ENCODE data around the gene ABCF2. TPM values are rescaled to one million over a fixed set of nuclear protein-coding genes. Genes with fewer than 3 reads are reported as not detected.
A peak's percentile ranks its signal among the peaks of the same experiment; 100 is the strongest.

The ABCF2 gene
- total RNA-seq, 1 donor from 2014 or later: 28.8 TPM

DNA sequence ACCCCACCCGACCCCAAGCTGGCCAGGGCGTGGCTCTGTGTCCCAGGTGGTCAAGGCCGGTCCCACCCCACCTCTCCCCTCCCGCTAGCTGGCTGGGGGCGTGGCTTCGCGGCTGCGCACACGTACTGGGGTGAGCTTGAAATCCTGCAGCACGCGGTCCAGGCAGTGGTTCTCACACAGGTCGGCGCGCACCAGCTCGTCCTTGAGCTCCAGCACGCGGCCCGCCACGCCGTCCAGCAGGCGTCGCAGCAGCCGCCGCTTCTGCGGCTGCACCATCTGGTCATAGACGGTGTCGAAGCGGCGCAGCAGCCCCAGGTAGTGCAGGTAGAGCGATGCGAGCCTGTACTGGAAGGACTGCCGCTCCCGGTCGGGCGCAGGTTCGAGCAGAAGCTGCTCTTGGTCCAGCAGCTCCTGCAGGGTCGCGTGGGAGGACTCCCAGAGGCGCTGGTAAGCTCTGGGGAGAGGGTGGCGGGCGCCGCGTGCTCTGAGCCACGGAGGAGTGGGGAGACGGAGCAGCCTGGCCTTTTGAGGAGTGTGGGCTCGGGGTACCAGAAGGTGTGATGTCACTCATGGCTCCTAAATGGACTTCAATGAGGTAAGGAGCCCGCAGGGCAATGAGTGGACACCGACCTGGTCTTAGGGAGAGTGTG is 22.5 kb downstream of the ABCF2 start:
- intact Hi-C loops (cut with DNase I): no loop called here
- no peak for DNase-seq (ENCODE audit: low spot score)

DNA sequence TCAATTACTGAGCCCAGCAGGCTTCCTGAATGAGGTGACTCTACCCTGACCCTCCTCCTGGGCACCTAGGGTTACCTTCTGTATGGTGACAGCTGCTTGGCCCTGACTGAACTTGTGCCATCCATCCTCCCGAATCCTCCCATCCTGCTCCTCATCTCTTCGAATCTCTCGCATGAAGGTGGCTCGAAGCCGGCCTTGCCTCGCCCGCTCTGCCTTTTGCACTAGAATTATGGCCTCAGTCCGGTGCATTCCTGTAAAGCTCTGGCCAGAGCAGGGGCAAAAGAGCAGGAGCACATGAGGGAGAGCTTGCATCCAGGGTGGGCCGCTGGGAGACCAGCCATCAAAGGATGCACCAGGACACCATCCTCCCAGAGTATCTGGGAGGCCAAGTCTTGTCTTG is 24.2 kb downstream of the ABCF2 start:
- no peak for DNase-seq (ENCODE audit: low spot score)
- intact Hi-C loops (cut with DNase I): no loop called here

DNA sequence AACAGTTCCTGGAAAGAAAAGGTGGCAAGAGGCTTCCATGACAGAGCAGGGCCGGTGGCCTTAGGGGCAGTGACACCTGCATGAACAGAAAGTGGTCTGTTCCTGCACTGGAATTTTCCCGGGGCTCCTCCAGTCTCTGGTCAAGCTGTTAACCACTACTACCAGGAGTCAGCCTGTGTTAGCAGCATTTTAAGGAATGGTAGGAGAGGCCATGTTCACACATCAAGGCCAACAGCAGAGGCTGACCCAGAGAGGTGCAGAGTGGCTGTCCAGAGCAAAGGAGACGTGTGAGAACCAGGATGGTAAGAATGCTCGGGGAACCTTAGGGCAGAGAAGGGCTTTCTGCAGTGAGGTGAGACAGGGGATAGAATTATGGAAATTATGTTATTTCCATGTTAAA is 25.3 kb downstream of the ABCF2 start:
- intact Hi-C loops (cut with DNase I): no loop called here
- no peak for DNase-seq (ENCODE audit: low spot score)

DNA sequence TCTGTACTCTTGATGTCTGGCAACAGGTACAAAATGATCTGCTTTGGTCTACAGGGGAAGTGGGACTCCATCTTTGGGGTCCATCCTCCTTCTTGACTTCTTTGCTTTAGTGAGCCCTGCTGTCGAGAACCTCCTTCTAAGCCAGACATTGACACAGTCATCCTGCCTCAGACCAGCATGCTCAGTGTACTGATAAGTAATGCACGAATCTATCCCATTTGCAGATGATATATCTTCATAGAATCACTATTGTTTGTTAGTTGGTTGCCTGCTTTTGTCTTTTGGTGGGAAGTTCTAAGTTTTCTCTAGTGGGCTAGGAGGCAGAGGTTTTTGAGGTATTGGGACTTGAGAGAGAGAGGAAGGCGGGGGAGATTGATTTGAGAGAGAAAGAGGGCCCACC is 25.7 kb downstream of the ABCF2 start:
- intact Hi-C loops (cut with DNase I): no loop called here

DNA sequence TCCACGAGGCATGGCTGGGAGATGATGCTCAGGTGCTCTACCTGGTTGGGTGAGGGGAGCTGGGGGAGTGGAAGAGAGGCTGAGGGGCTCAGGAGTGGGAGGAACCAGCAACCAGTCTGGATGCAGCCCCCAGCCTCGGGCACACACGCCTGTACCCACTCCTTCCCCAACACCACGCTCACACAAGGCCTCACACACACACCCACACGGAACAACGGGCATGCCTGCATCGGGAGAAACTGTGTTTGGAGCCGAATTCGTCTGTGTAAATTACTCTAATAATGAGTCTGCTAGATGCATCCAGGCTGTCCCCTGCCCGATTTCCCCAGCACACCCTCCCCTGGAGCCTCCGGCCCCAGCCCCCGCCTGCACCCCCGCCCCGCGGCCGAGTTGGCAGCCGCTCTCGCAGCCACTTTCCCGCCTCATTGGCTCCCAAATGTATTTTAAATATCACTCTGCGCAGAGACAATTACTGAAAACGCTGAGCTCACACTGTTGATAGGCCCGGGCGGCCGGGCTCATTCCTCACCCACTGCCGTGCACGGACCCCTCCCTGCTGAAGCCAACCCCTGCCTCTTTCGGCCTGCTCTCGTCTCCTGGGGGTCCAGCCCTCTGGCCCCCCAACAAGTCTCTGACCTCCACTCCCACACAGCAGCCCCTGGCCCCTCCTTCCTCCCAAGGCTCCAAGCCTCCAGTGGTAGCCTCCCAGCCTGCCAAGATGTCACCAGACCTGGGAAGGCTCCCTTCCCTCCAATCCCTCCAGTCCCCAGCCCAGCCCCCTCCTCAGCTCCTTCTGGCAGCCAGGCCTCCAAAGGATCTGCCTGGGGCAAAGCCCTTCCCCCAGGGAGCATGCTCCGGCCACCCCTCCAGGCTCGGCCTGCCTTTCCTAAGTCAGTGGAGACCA is 27.8 kb downstream of the ABCF2 start:
- DNase-seq (ENCODE audit: low spot score): no peak

More for the DNA sequence above, 25.7 kb downstream of the ABCF2 start:
- no peak for DNase-seq (ENCODE audit: low spot score)

DNA sequence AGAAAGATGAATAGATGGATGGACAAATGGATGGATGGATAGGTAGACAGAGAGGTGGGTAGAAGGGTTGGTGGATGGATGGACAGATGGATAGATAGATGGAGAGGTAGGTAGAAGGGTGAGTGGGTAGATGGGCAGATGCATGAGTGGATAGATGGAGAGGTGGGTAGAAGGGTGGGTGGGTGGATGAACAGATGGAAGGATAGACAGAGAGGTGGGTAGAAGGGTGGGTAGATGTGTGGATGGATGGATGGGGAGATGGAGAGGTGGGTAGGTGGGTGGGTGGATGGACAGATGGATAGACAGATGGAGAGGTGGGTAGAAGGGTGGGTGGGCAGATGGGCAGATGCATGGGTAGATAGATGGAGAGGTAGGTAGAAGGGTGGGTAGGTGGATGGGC is 29.1 kb downstream of the ABCF2 start:
- intact Hi-C loops (cut with DNase I): no loop called here
- DNase-seq (ENCODE audit: low spot score): no peak

More for the DNA sequence above, 27.8 kb downstream of the ABCF2 start:
- intact Hi-C loops (cut with DNase I): no loop called here

DNA sequence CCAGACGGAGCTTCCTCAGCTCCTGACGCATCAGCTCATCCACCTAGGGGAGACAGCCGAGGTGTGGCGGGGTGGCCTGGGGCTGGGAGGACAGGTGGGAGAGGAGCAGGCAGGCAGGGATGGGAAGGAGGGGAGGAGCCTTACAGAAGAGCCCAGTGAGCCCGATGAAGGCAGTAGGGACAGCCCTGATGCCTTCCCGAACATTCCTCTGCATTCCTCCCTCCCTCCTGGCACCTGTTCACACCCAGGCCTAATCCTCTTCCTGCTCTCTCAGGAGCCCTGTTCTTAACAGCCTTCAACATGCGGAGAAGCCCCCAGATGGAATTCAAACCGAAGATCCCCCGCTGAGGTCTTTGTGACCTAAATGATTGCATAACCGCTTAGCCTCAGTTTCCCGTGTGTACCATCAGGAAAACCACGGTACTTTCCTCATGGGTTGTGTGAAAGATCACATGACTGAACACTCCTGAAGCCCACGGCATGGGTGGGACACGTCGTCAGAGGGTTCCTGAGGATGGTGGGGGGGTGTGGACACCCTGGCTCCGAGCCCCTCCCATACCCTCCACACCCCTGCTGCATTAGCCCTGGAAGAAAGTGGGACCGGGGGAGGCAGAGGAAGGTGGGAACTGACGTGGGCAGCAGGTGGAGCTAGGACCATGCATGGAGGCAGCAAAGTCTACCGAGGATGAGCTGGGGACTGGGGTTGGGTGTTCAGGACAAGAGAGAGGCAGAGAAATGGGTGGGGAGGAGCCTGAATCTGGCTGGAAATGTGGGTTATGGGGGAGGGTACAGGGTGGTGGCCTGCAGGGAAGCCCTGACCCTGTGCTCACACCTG is 31.2 kb downstream of the ABCF2 start:
- intact Hi-C loops (cut with DNase I): no loop called here
- DNase-seq (ENCODE audit: low spot score): no peak

DNA sequence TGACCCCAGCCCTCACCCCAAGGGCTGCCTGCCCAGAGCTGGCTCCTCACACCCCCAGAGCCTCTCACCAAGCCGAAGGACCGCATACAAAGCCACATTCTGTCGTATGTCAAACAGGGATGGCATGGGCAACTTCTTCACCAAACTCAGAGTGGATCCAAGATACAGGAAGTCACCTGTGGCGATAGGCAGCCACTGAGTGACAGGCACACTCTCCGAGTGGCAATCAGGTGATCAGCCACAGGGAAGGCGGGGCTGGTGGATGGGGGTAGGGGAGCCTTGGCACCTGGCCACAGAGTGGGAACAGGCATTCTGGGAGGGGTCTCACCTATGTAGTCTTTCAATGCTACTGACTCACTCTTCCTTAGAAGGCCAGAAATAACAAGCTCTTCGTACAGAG is 32.8 kb downstream of the ABCF2 start:
- DNase-seq (ENCODE audit: low spot score): no peak
- intact Hi-C loops (cut with DNase I): no loop called here

DNA sequence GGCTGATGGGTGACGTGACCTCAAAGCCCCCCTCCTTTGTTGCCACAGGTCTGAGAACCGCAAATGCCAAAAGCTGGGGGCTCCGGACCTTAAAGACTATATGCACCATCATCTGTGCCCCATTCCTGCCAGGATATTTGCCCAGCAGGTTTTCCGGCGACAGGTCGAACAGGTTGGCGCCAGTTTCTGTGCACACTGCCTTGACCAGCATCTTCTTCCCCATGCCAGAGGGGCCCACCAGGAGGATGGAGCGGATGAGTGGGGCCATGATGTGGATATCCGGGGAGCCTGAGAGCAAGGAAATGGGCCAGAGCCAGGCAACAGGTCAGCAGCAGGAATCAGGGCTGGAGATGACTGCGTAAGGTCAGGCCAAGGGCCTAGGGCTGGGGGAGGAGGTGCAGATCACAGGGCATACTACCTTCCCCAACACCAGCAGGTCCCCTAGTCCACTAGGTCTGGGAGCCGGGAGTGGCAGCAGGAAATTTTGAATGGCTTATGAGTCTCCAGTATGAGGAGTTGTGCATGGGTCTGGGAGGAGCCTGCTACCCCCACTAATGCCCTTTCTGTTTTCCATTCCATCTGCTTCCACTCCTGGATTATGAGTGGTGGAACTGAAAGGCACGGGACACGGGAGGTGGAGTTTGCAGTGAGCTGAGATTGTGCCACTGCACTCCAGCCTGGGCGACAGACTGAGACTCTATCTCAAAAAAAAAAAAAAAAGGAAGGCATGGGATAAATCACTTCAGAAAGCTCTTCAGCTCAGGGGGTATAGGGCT is 33.6 kb downstream of the ABCF2 start:
- DNase-seq (ENCODE audit: low spot score): no peak
- intact Hi-C loops (cut with DNase I): no loop called here

DNA sequence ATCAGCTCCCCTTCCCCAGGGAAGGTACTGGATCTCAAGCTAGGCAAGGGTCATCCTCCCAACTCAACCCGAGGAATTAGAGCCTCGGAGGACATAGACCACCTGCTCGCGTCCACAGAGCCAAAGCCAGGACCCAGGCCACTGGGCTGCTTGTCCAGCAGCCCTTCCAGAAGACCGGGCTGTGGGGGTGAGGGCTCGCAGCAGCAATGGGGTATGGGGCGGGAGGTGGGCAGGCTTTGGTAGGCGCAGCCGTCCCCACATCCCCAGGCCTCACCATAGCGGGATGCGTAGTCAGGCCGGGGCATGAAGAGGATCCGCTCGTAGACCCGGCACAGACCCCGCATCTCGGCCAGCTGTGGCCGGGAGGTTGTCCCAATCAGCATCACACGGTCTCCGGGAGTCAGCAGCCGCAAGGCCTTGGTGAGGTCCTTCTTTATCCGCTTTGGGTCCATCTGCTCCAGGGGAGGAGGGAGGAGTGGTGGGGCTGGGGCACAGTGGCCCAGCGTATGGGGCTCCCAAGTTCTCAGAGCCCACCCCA is 34.9 kb downstream of the ABCF2 start:
- intact Hi-C loops (cut with DNase I): no loop called here

DNA sequence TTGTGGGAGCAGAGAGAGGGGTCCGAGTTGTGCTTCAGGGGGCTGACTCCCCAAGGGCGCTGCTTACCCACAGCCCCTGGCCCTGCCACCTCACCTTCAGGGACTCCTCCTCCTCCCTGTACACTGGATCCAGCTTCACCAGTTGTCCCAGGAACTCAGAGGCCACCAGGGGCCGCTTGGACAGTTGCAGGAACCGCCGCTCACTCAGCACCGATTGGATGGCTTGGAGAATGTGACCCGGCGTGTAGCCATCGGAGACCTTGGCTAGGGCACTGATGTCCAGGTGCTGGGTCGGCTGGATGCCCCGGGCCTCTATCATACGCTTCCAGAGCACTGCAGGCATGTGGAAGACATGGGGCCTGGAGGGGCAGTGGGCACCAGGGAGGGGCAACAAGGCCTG is 35.5 kb downstream of the ABCF2 start:
- DNase-seq (ENCODE audit: low spot score): no peak
- intact Hi-C loops (cut with DNase I): no loop called here

More for the DNA sequence above, 34.9 kb downstream of the ABCF2 start:
- no peak for DNase-seq (ENCODE audit: low spot score)

DNA sequence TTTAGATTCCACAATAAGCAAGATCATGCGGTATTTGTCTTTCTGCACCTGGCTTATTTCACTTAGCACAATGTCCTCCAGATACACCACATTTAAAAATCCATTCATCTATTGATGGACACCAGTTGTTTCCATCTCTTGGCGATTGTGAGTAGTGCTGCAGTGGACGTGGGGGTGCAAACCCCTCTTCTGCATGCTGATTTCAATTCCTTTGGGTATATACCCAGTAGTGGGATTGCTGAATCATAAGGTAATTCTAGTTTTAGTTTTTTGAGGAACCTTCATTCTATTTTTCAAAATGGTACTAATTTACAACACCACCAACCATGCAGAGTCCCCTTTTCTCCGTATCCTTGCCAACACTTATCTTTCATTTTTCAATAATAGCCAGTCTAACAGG is 38.0 kb downstream of the ABCF2 start:
- no peak for DNase-seq (ENCODE audit: low spot score)

DNA sequence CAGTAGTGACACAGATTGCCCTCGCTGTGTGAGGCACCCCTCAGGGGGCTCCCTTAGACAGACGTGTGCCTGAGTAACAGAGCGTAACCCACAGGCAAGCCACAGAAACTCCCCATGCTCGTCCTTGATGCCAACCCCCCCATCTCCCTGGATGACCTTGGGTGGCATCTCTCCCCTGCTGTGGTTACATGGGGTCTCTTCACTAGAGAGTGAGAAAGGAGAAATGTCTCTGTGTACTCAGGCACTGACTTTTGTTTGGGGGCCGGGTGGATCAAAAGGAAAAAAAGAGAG is 38.8 kb downstream of the ABCF2 start:
- no peak for DNase-seq (ENCODE audit: low spot score)
- intact Hi-C loops (cut with DNase I): loop anchor here (5.0 kb wide), 1 partner anchor 49 kb away; no protein-coding TSS in a partner anchor

More for the DNA sequence above, 38.0 kb downstream of the ABCF2 start:
- intact Hi-C loops (cut with DNase I): loop anchor here (5.0 kb wide), 1 partner anchor 48 kb away; no protein-coding TSS in a partner anchor

DNA sequence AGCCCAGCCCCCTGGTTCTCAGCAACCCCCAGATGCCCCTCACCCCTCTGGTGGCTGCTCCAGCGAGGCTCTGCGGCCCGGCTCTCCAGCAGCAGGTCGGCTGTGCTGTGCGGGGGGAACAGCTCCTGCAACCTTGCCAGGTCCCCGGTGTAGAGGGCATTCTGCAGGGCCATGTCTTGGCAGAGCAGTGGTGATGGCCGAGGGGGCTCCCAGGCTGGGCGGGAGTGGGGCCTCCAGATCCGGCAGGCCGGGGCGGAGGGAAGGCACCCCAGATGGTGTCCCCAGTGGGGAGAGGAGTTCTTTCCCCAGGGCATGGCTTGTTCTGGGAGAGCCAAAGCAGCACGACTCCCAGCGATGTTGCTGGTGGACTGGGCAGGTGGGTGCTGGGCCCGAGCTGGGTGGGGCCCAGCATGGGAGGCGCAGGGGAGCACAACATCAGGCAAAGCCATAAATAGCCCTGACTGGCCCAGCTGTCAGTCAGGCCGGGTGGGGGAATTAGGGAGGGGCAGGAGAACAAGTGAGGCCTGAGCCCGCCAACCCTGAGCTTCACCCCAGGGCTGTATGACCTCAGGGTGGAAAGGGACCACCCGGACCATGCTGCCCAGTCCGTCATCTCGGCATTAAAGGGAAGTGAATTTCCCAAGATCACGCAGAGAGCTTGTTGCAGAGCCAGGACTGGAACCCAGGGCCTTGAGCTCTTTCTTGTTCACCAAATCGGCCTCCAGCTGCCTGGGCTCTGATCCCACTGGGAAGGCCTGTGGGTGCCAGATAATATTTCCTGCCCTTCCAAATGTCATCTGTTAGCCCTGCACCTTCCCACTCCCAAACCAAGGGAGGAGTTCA is 39.4 kb downstream of the ABCF2 start:
- peak; percentile 81 for DNase-seq (ENCODE audit: low spot score)
- intact Hi-C loops (cut with DNase I): loop anchor here (5.0 kb wide), 1 partner anchor 50 kb away; no protein-coding TSS in a partner anchor

DNA sequence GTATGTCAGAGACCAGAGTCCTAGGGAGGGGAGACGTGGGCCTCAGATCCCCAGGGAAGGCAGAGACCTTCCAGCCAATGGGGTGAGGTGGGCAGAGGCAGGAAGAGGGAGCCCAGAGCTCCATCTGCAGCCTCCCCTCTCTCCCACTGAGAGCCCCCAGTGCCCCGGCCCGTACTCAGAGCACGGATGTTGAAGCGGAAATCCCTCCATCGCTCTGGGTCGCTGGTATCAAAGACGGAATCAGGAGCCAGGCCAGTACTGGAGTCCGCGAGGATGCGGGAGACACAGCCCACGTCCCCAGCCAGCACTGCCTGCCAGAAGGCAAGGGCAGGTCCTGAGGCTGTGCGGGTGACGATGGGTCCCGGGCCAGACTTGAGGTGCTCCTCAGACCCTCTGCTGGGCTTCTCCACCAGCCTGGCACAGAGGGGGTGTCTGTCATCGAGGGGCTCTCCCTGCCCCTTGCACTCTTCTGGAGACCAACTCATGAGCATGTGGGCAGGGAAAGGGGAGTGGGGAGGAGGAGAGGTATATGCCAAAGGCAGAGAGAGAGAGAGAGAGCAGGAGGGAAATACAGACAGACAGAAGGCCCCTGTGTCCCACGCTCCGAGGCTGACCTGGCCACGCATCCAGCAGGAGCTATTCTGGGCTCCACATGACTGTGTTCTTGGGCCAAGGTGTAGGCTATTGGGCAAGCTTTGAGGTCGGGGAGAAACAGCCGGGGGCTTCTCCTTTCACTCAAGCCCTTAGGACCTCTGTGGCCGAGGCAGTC is 40.2 kb downstream of the ABCF2 start, which contains the start of gene ASB10:
Gene ASB10 (minus strand): TSS at position 611 of the 769 bp plus-strand sequence. CDS start 120 bp downstream, at position 491.
- DNase-seq (ENCODE audit: low spot score): peak; percentile 83
- intact Hi-C loops (cut with DNase I): loop anchor here (5.0 kb wide), 1 partner anchor 50 kb away; no protein-coding TSS in a partner anchor

DNA sequence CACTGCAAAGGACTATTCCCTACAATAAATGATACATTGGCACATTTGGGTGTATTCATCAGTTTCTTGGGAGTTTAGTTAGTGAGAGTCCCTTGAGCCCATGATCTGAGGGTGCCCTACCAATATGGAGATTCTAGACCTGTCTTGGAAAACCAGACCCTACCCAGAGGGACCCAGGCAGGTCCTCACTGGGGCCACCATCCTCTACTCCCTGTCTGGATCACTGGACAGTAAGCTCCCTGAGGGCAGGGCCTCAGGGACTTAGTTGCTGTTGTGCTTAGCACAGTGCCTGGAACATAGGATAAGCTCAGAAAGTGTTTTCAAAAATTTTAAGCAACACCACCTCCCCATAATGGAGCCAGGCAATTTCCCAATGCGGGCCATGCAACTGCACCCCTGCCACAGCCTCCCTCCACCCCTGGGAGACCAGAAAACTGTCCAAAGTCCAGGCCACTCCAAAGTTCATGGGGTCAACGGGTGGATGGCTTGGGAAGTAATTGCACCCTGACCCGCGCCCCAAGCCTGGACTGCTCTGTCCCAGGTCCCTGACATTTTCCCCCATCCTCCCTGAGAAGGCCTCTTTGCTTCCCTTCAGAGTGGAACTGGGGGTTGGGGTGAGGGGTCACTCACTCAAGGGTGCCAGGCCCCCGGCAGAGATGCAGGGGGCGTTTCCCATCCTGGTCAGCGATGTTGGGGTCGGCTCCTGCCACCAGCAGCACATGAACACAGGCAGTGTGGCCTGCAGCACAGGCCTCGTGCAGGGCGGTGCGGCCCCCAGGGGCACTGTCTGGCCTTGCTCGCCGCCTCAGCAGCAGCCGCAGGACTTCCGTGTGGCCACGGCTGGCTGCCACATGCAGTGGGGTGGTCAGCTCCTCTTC is 41.0 kb downstream of the ABCF2 start:
- peak; percentile 73 for DNase-seq (ENCODE audit: low spot score)
- intact Hi-C loops (cut with DNase I): loop anchor here (5.0 kb wide), 1 partner anchor 51 kb away; no protein-coding TSS in a partner anchor
